Thyroid gland (tissue), 4 donors: ENCODE data around the gene PIEZO2.

ENCODE experiments used
- POLR2A ChIP-seq, 2 donors: fragments of 450-650 bp; IDR thresholded peaks; one replicate each; pipeline ENCODE4 v1.6.1; 2017; ENCODE audit warnings: antibody characterized with exemption in 2 of 2, mild to moderate bottlenecking in 2 of 2, moderate library complexity in 1 of 2
- TF ChIP-seq, protein P1 (sequence below), 6 experiments: fragments of 200-600 bp in 3 of 6; fragments of 450-650 bp in 3 of 6; sonication (generic) in 3 of 6; IDR thresholded peaks; one replicate each; pipeline ENCODE4 v1.5.1; 2016 to 2019; ENCODE audit warnings: antibody characterized with exemption in 6 of 6, mild to moderate bottlenecking in 2 of 6, inconsistent platforms in 1 of 6, moderate library complexity in 1 of 6

DNA sequence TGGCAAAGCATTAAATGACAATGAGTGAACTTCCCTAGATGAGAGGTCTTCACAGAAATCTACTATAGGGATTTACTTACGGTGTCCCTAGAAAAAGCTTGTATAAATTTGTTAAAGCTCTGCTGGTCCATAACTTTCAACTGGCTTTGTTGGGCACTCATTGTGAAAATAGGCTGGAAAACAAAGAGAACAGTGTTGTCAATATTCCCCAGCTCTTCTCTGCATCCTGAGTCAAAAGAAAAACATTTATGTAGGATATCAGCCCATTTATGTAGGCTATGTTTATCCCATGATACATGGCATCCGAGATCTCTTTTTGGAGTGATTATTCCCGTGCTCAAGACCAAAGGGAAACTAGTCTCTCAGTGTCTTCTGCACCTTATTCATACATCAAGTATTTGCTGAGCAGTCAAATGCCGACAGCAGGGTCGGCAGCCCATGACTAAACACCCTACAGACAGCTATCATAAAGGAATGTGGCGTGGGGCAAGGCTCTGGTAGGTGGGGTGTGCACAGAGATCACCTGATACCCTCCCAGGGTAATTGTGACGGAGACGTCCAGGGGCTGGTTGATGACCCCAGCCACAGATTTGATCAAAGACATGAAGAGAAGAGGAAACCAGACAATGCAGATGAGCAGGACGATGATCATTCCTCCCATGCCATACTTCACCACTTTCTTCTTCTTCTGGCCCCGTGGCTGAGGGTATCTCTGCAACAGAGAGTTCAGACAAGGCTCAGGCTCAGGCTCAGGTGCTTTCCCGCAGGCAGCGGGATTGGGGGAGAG is 467.6 kb downstream of the PIEZO2 start:
- TF ChIP-seq, protein P1, sequence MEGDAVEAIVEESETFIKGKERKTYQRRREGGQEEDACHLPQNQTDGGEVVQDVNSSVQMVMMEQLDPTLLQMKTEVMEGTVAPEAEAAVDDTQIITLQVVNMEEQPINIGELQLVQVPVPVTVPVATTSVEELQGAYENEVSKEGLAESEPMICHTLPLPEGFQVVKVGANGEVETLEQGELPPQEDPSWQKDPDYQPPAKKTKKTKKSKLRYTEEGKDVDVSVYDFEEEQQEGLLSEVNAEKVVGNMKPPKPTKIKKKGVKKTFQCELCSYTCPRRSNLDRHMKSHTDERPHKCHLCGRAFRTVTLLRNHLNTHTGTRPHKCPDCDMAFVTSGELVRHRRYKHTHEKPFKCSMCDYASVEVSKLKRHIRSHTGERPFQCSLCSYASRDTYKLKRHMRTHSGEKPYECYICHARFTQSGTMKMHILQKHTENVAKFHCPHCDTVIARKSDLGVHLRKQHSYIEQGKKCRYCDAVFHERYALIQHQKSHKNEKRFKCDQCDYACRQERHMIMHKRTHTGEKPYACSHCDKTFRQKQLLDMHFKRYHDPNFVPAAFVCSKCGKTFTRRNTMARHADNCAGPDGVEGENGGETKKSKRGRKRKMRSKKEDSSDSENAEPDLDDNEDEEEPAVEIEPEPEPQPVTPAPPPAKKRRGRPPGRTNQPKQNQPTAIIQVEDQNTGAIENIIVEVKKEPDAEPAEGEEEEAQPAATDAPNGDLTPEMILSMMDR (IDR thresholded peaks at IDR 0.05) = no peak
- TF ChIP-seq POLR2A (IDR thresholded peaks at IDR 0.05) = no peak
